Type B pancreatic cell (in vitro differentiated cells): ENCODE results near the gene DIS3L. TPM values are rescaled to one million over a fixed set of nuclear protein-coding genes. Genes with fewer than 3 reads are reported as not detected.
A peak's percentile ranks its signal among the peaks of the same experiment; 100 is the strongest.
"Not testable (repeated sequence)": the region's sequence is repeated elsewhere in the genome, so short reads cannot be mapped to it uniquely, and the experiment has no call there.

Experiments
- DNase-seq: peaks from one replicate; pipeline ENCODE4 v3.0.0; 2021; ENCODE audit warnings: mixed read lengths; ENCODE audit not compliant: unreplicated experiment; ENCODE audit errors: extremely low spot score
- H3K27ac Mint-ChIP-seq: 2 replicates; pipeline ENCODE4 v1.8.0; 2021; ENCODE audit warnings: mild to moderate bottlenecking, mixed read lengths
- H3K27me3 Mint-ChIP-seq: 2 replicates; pipeline ENCODE4 v1.8.0; 2021; ENCODE audit warnings: mixed read lengths
- H3K36me3 Mint-ChIP-seq: 2 replicates; pipeline ENCODE4 v1.8.0; 2021; ENCODE audit warnings: mixed read lengths
- H3K4me1 Mint-ChIP-seq: one replicate; pipeline ENCODE4 v1.8.0; 2021; ENCODE audit warnings: mixed read lengths; ENCODE audit not compliant: unreplicated experiment
- H3K4me3 Mint-ChIP-seq: 2 replicates; pipeline ENCODE4 v1.8.0; 2021; ENCODE audit warnings: mild to moderate bottlenecking, mixed read lengths
- H3K9me3 Mint-ChIP-seq: 2 replicates; pipeline ENCODE4 v1.8.0; 2021; ENCODE audit warnings: mixed read lengths
- total RNA-seq: library from RNA; stranded (reverse); gene quantifications from 2 replicates; pipeline ENCODE4 v1.2.1, GENCODE V29; 2021; ENCODE audit warnings: low replicate concordance
- TF ChIP-seq, protein P1 (sequence below): fragments of 200-600 bp; sonication (generic); conservative IDR thresholded peaks from 2 replicates; pipeline ENCODE4 v1.5.0; 2021; ENCODE audit warnings: antibody characterized with exemption, mild to moderate bottlenecking

Gene DIS3L
- total RNA-seq, 1 donor from 2014 or later = 37.7 TPM

DNA sequence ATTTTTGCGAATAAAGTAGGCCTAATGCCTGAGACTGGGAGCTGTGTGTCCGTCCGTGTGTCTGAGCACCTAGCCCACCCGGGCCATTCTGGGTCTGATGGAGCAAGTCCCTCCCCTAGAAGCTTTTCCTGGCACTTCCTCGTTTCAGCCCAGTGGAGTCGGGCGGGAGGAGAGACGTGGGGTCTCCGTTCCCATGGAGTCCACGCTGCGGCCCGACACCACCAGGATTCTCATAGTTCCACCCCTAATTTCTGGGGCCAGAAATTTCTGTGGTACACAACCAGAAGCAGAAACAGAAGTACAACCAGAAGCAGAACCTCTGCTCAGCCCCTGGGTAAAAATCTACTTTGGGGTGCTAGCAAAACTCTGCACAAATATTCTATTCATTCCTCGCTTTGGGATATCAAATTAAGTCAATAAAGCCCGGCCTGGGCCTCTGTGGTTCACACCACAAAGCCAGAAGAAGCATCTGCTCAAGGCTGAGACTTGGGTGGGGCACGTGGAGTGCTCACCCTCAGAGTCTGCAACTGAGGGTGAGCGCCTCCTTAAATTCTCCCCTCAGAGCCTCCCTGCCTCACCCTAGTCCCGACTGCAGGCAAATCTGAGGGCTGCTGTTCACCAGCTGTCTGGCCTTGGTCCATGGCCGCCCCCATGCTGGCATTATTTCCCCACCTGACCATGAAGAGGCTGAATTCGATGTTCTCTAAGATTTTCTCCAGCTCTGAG, 38.3 kb upstream of the DIS3L start:
- no peak overlapping the region for H3K27ac Mint-ChIP-seq
- peaks cover 84% of the 10 kb centered on the region for H3K27me3 Mint-ChIP-seq
- peaks cover 5% of the 10 kb centered on the region for H3K4me1 Mint-ChIP-seq
- TF ChIP-seq, protein P1, sequence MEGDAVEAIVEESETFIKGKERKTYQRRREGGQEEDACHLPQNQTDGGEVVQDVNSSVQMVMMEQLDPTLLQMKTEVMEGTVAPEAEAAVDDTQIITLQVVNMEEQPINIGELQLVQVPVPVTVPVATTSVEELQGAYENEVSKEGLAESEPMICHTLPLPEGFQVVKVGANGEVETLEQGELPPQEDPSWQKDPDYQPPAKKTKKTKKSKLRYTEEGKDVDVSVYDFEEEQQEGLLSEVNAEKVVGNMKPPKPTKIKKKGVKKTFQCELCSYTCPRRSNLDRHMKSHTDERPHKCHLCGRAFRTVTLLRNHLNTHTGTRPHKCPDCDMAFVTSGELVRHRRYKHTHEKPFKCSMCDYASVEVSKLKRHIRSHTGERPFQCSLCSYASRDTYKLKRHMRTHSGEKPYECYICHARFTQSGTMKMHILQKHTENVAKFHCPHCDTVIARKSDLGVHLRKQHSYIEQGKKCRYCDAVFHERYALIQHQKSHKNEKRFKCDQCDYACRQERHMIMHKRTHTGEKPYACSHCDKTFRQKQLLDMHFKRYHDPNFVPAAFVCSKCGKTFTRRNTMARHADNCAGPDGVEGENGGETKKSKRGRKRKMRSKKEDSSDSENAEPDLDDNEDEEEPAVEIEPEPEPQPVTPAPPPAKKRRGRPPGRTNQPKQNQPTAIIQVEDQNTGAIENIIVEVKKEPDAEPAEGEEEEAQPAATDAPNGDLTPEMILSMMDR = no peak
- no peaks in the 10 kb centered on the region for H3K9me3 Mint-ChIP-seq
- no peak for DNase-seq
- H3K36me3 Mint-ChIP-seq = no peaks in the 10 kb centered on the region
- H3K4me3 Mint-ChIP-seq = peak overlapping the region; percentile 88

DNA sequence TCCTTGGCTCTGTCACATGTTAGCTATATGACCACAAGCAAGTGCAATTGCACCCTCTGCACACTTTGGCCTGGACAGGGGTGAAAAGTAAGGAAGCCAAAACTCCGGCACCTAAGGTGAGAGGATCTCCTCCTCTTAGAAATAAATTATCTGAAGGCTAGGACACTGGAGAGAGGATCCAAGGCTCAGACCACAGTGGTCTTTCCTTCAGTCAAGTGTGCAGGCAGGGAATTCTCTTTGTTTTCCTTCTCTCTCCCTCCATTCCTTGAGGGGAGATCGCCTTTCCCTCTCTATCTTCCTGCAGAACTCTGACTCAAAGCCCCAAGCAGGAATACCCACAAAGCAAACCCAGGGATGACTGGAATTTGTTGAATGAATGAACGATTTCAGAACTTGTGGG, 36.7 kb upstream of the DIS3L start:
- peaks cover 5% of the 10 kb centered on the region for H3K4me1 Mint-ChIP-seq
- H3K9me3 Mint-ChIP-seq = no peaks in the 10 kb centered on the region
- H3K27me3 Mint-ChIP-seq = peaks cover 76% of the 10 kb centered on the region

DNA sequence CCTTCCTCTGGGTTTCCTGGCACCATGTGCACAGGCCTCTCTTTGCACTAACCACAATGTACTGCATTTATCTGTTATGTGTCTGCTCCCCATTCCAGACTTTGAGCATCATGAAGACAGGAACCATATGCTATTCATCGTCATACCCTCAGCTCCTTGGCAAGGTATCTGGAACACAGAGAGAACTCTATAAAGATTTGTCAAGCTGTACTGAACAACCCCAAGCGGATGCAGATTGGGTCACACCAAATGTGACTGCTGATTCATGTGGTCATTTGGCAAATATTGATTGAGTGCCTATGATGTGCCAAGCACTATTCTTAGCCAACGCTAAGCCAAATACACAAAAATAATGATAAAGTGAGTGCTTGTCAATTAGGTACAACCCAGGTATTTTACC, 32.3 kb upstream of the DIS3L start:
- Mint-ChIP-seq H3K36me3 (no peaks in the 10 kb centered on the region), H3K27me3 (peaks cover 50% of the 10 kb centered on the region), H3K27ac (no peak overlapping the region), H3K9me3 (peaks cover 4% of the 10 kb centered on the region), H3K4me1 (no peaks in the 10 kb centered on the region), H3K4me3 (no peak overlapping the region)
- TF ChIP-seq, protein P1 = no peak
- no peak for DNase-seq

More for the DNA sequence above, 36.7 kb upstream of the DIS3L start:
- no peak overlapping the region for H3K27ac Mint-ChIP-seq
- H3K36me3 Mint-ChIP-seq = no peaks in the 10 kb centered on the region
- DNase-seq = no peak
- H3K4me3 Mint-ChIP-seq = no peak overlapping the region
- TF ChIP-seq, protein P1 = no peak

DNA sequence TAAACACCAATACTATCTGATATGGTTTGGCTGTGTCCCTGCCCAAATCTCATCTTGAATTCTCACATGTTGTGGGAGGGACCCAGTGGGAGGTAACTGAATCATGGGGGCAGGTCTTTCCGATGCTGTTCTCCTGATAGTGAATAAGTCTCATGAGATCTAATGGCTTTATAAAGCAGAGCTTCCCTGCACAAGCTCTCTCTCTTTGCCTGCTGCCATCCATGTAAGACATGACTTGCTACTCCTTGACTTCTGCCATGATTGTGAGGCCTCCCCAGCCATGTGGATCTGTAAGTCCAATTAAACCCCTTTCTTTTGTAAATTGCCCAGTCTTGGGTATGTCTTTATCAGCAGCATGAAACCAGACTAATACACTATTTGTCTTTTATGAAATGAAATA, 30.5 kb upstream of the DIS3L start:
- H3K4me3 Mint-ChIP-seq, H3K4me1 Mint-ChIP-seq, H3K36me3 Mint-ChIP-seq, DNase-seq, H3K27ac Mint-ChIP-seq, H3K9me3 Mint-ChIP-seq: not testable (repeated sequence)
- peaks cover 39% of the 10 kb centered on the region for H3K27me3 Mint-ChIP-seq

DNA sequence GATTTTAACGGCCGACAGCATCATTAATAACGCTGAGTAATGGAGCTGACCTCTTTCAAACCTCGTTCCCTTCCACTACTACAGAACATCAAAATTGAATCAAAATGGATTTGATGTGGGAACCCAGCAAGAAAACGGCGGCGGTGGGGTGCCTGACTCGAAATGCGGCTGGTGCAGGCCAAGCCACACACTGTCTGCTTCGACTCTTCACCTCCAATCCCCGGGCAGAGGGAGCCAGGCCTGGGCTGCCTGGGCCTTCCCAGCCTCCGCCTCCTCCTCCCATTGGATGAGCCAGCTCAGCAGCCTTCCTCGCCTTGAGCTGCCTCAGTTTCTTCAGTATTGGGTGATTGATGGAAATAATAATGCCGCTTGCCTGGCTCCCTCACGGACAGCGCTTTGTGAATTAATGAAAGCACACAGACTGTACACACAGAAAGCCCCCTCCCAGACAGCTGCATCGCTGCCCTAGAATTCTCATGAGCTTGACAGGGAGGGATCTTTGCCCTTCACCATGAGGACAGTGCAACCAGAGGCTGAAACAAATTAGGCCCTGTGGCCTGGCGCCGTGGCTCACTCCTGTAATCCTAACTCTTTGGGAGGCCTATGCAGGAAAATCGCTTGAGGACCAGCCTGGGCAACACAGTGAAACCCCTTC, 28.4 kb upstream of the DIS3L start:
- DNase-seq = no peak
- H3K27me3 Mint-ChIP-seq = peaks cover 31% of the 10 kb centered on the region
- H3K27ac Mint-ChIP-seq = no peak overlapping the region
- TF ChIP-seq, protein P1 = no peak
- no peak overlapping the region for H3K4me3 Mint-ChIP-seq
- no peaks in the 10 kb centered on the region for H3K4me1 Mint-ChIP-seq
- H3K9me3 Mint-ChIP-seq = peaks cover 4% of the 10 kb centered on the region
- H3K36me3 Mint-ChIP-seq = no peaks in the 10 kb centered on the region

DNA sequence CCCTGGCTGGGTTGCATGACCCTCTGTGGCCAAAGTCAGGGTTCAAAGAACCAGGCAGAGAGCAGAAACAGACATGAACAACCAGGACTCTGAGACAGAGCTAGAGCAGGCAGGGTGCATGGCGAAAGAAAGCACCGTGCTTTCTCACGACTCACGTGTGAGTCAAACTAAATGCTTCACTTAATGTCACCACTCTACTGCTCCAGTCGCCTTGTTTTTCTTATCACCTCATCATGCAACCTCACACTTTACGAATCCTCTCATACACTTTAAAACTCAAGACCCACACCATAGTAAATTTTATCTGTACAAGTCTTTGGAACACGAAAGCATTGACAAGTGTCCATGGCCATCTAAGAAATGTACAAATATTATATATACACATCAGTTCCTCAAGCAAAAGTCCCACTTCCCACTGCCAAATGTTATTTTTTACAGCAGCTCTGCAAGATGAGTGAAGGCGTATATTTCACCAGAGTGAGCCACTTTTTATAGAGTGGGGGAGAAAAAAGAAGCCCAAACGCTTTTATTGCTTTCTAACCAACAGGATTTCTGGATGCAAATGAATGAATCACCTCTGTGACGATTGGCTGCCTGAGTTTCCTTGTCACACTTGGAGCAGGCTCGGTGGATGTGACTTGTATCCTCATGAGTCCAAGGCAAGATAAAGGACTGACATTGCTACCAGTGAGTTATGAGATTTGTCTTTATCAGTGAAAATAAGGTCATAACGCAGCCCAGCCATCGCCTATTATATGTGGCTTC, 23.9 kb upstream of the DIS3L start:
- DNase-seq = no peak
- TF ChIP-seq, protein P1 = no peak

More for the DNA sequence above, 23.9 kb upstream of the DIS3L start:
- no peak overlapping the region for H3K4me3 Mint-ChIP-seq
- no peaks in the 10 kb centered on the region for H3K36me3 Mint-ChIP-seq
- no peaks in the 10 kb centered on the region for H3K4me1 Mint-ChIP-seq
- H3K9me3 Mint-ChIP-seq = no peaks in the 10 kb centered on the region
- H3K27me3 Mint-ChIP-seq = peaks cover 12% of the 10 kb centered on the region
- no peak overlapping the region for H3K27ac Mint-ChIP-seq
